H1 (cell line): Measurements from ENCODE around the gene MTERF1. TPM values are rescaled to one million over a fixed set of nuclear protein-coding genes. Genes with fewer than 3 reads are reported as not detected.

Experiments
- CTCF ChIA-PET: fragments of 300-600 bp; sonication (Branson Sonifier 250); formaldehyde crosslinking; loops from one replicate; lab custom pipeline; 2021; ENCODE audit not compliant: partially characterized antibody; lab: Charles Lee
- POLR2A ChIA-PET: fragments of 300-600 bp; sonication (Branson Sonifier 250); formaldehyde crosslinking; loops from one replicate; lab custom pipeline; 2021; ENCODE audit warnings: inconsistent platforms; ENCODE audit not compliant: partially characterized antibody; lab: Charles Lee
- DNase-seq, 2 experiments: peaks; one replicate each; pipeline versions ENCODE4 v3.0.0 to v3.0.0-alpha.2; 2010 to 2022; ENCODE audit warnings: low spot score in 2 of 2, low read depth in 1 of 2, mixed read lengths in 1 of 2
- FAIRE-seq: peaks from 2 replicates; lab custom pipeline; 2011; peaks lifted over from hg19 to GRCh38; lab: Jason Lieb, UNC
- H2AFZ ChIP-seq: 2 replicates; pipeline ENCODE4 v1.8.1; 2012; ENCODE audit warnings: low read length, inconsistent platforms
- H2AK5ac ChIP-seq: 2 replicates; pipeline ENCODE4 v1.6.1; 2013; ENCODE audit warnings: low read depth, low read length
- H2BK120ac ChIP-seq: replicated peaks from 2 replicates; pipeline ENCODE3; 2013; ENCODE audit warnings: low read depth, low read length, inconsistent platforms
- H2BK12ac ChIP-seq: 2 replicates; pipeline ENCODE4 v1.6.1; 2013; ENCODE audit warnings: low read depth, low read length
- H2BK15ac ChIP-seq: 2 replicates; pipeline ENCODE4 v1.6.1; 2013; ENCODE audit warnings: low read length
- H2BK20ac ChIP-seq: 2 replicates; pipeline ENCODE4 v1.6.1; 2013; ENCODE audit warnings: low read length
- H2BK5ac ChIP-seq: 2 replicates; pipeline ENCODE4 v1.6.1; 2013; ENCODE audit warnings: low read depth, low read length
- H3K14ac ChIP-seq: 2 replicates; pipeline ENCODE4 v1.6.1; 2013; ENCODE audit warnings: inconsistent platforms; ENCODE audit not compliant: insufficient read length
- H3K18ac ChIP-seq: 2 replicates; pipeline ENCODE4 v1.6.1; 2013; ENCODE audit warnings: low read length; ENCODE audit errors: extremely low read depth
- H3K23ac ChIP-seq: 2 replicates; pipeline ENCODE4 v1.6.1; 2013; ENCODE audit warnings: inconsistent platforms; ENCODE audit not compliant: insufficient read length
- H3K23me2 ChIP-seq: 2 replicates; pipeline ENCODE4 v1.6.1; 2013; ENCODE audit warnings: low read depth, low read length
- H3K27ac ChIP-seq: 2 replicates; pipeline ENCODE4 v1.6.1; 2011; ENCODE audit warnings: low read depth, low read length, inconsistent platforms
- H3K27me3 ChIP-seq, 4 experiments: replicated peaks in 1 of 4; 1 replicate in 1 of 4; 2 replicates in 3 of 4; pipeline versions ENCODE4 v1.6.1 to v1.8.1; 2011 to 2013; ENCODE audit warnings: low read length in 3 of 4, mild to moderate bottlenecking in 3 of 4, inconsistent platforms in 2 of 4, mixed read lengths in 2 of 4, moderate library complexity in 1 of 4; ENCODE audit not compliant: control insufficient read depth in 3 of 4, insufficient read depth in 3 of 4; ENCODE audit errors: extremely low read depth in 1 of 4
- H3K36me3 ChIP-seq, 4 experiments: 2 replicates each; pipeline versions ENCODE4 v1.6.1 to v1.8.1; 2011 to 2013; ENCODE audit warnings: mild to moderate bottlenecking in 4 of 4, low read length in 3 of 4, moderate library complexity in 2 of 4, control low read depth in 1 of 4, inconsistent platforms in 1 of 4; ENCODE audit not compliant: insufficient read depth in 4 of 4, control insufficient read depth in 2 of 4
- H3K4ac ChIP-seq: replicated peaks from 2 replicates; pipeline ENCODE3; 2013; ENCODE audit warnings: low read length, low read depth, mixed read lengths, inconsistent platforms; ENCODE audit not compliant: insufficient read length
- H3K4me1 ChIP-seq, 4 experiments: replicated peaks in 1 of 4; 1 replicate in 1 of 4; 2 replicates in 3 of 4; pipeline versions ENCODE4 v1.6.1 to v1.8.1; 2011 to 2013; ENCODE audit warnings: low read length in 3 of 4, inconsistent platforms in 2 of 4, mixed read lengths in 1 of 4; ENCODE audit not compliant: insufficient read depth in 4 of 4, control insufficient read depth in 3 of 4
- H3K4me2 ChIP-seq, 2 experiments: 2 replicates each; pipeline versions ENCODE4 v1.6.1 to v1.8.1; 2011 to 2013; ENCODE audit warnings: low read depth in 2 of 2, low read length in 2 of 2, control low read depth in 1 of 2, inconsistent platforms in 1 of 2, mild to moderate bottlenecking in 1 of 2; ENCODE audit not compliant: insufficient read depth in 1 of 2
- H3K4me3 ChIP-seq, 4 experiments: fragments of 200-600, 300-600 bp in 1 of 4; sonication (generic), shearing (Covaris generic), sonication (Bioruptor Twin) in 1 of 4; 2 replicates each; pipeline versions ENCODE4 v1.5.1 to v1.8.1; 2011 to 2016; ENCODE audit warnings: low read length in 4 of 4, low read depth in 3 of 4, control low read depth in 2 of 4, inconsistent platforms in 2 of 4, mild to moderate bottlenecking in 2 of 4, mixed read lengths in 1 of 4, moderate library complexity in 1 of 4; ENCODE audit not compliant: insufficient read depth in 2 of 4; ENCODE audit errors: extremely low read depth in 1 of 4
- H3K56ac ChIP-seq: replicated peaks from 2 replicates; pipeline ENCODE3; 2013; ENCODE audit warnings: low read depth, mild to moderate bottlenecking, mixed read lengths, low read length, inconsistent platforms; ENCODE audit not compliant: insufficient read length
- H3K79me1 ChIP-seq: 2 replicates; pipeline ENCODE4 v1.6.1; 2013; ENCODE audit warnings: low read depth, low read length, control low read depth
- H3K79me2 ChIP-seq, 2 experiments: 2 replicates each; pipeline versions ENCODE4 v1.6.1 to v1.8.1; 2012 to 2013; ENCODE audit warnings: low read length in 2 of 2, mild to moderate bottlenecking in 2 of 2, inconsistent platforms in 1 of 2; ENCODE audit not compliant: insufficient read depth in 2 of 2, control insufficient read depth in 1 of 2
- H3K9ac ChIP-seq, 4 experiments: replicated peaks in 1 of 4; 1 replicate in 1 of 4; 2 replicates in 3 of 4; pipeline versions ENCODE4 v1.6.1 to v1.8.1; 2011 to 2013; ENCODE audit warnings: low read depth in 3 of 4, low read length in 3 of 4, control low read depth in 2 of 4, mild to moderate bottlenecking in 2 of 4, moderate library complexity in 2 of 4, inconsistent platforms in 1 of 4; ENCODE audit errors: extremely low read depth in 1 of 4
- H3K9me3 ChIP-seq, 2 experiments: 2 replicates each; pipeline versions ENCODE4 v1.6.1 to v1.8.1; 2012 to 2013; ENCODE audit warnings: mild to moderate bottlenecking in 2 of 2, moderate library complexity in 2 of 2, control low read depth in 1 of 2, inconsistent platforms in 1 of 2, low read depth in 1 of 2, low read length in 1 of 2, mixed read lengths in 1 of 2; ENCODE audit not compliant: insufficient read depth in 2 of 2
- H4K20me1 ChIP-seq, 2 experiments: replicated peaks in 1 of 2; 2 replicates each; pipeline versions ENCODE3 to v1.8.1; 2011 to 2013; ENCODE audit warnings: inconsistent platforms in 2 of 2, low read length in 2 of 2, mild to moderate bottlenecking in 1 of 2; ENCODE audit not compliant: insufficient read depth in 2 of 2, control insufficient read depth in 1 of 2
- H4K5ac ChIP-seq: 2 replicates; pipeline ENCODE4 v1.6.1; 2013; ENCODE audit warnings: low read length, low read depth, mixed read lengths, inconsistent platforms; ENCODE audit not compliant: insufficient read length
- H4K8ac ChIP-seq: 2 replicates; pipeline ENCODE4 v1.8.0; 2013; ENCODE audit warnings: mild to moderate bottlenecking, moderate library complexity, low read length, inconsistent platforms; ENCODE audit not compliant: insufficient read depth; ENCODE audit errors: extremely low read depth
- H4K91ac ChIP-seq: replicated peaks from 2 replicates; pipeline ENCODE3; 2013; ENCODE audit warnings: low read length, mixed read lengths, inconsistent platforms; ENCODE audit not compliant: insufficient read length
- CREB1 ChIP-seq: IDR thresholded peaks from 2 replicates; pipeline ENCODE4 v1.6.1; 2012; ENCODE audit warnings: inconsistent platforms
- GABPA ChIP-seq: IDR thresholded peaks from 2 replicates; pipeline ENCODE4 v1.6.1; 2011; ENCODE audit warnings: mild to moderate bottlenecking, low read length, moderate library complexity, borderline replicate concordance; ENCODE audit not compliant: insufficient read depth
- POLR2AphosphoS5 ChIP-seq: IDR thresholded peaks from 2 replicates; pipeline ENCODE4 v1.6.1; 2011; ENCODE audit warnings: low read depth, low read length
- POU5F1 ChIP-seq: IDR thresholded peaks from 2 replicates; pipeline ENCODE4 v1.6.1; 2011; ENCODE audit warnings: low read depth, mild to moderate bottlenecking, low read length, moderate library complexity
- RFX5 ChIP-seq: IDR thresholded peaks from 2 replicates; pipeline ENCODE4 v1.6.1; 2011; ENCODE audit warnings: low read depth, low read length, improper control_type of control experiment, borderline replicate concordance
- SP4 ChIP-seq: IDR thresholded peaks from 2 replicates; pipeline ENCODE4 v1.6.1; 2012; ENCODE audit warnings: low read length, inconsistent platforms
- SRF ChIP-seq: IDR thresholded peaks from 2 replicates; pipeline ENCODE4 v1.6.1; 2011; ENCODE audit warnings: mild to moderate bottlenecking, low read depth, low read length, moderate library complexity
- polyA plus RNA-seq, 7 experiments: library from polyadenylated mRNA; depleted of rRNA in 3 of 7; stranded (reverse) in 5 of 7; unstranded in 2 of 7; fragments of >200 nt in 5 of 7; fragments of 200-250 nt in 2 of 7; gene quantifications; 1 replicate in 5 of 7; 2 replicates in 1 of 7; 4 replicates in 1 of 7; pipeline versions ENCODE4 v1.2.1 to v1.2.3, GENCODE V29; 2011 to 2013; ENCODE audit warnings: missing spikeins in 2 of 7, mixed read lengths in 2 of 7
- total RNA-seq: library from RNA; stranded (reverse); fragmentation: NEBNext Ultra II Directional; extraction: Animal tissue kit (Norgen Biotek cat#: 25700); gene quantifications from 2 replicates; pipeline ENCODE4 v1.2.1, GENCODE V29; 2021

MTERF1 gene
- total and polyA plus RNA-seq, 2 of the 8 experiments (the other 6 are each of a cell fraction or from before 2014, with no cell fraction given), result 4.5 to 12.6 TPM

DNA sequence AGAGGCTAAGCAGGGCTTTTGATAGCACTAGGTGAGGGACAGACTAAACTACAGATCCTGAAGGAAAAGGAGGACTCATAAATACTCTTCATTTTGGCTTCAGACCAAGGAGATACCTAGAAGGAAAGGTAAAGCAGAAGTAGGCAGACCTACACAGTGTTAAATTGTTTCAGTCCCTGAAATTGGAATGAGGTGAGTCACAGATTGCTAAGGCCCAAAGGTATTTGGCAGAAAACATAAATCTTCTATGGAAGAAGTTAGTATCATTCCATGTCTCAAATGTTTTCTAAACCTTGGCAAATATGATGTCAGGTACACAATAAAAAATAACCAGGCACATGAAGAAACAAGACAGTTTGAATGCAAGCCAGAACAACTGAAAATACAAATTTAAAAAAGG lies 30.0 kb downstream of the MTERF1 start:
- H4K91ac ChIP-seq, result no peak overlapping the region
- TF ChIP-seq POU5F1 (no peak), SP4 (no peak), GABPA (no peak), POLR2AphosphoS5 (no peak), CREB1 (no peak), RFX5 (no peak), SRF (no peak)
- TF ChIP-seq, all 59 proteins: peak for 0
- Histone ChIP-seq H3K9me3 (no peaks in the 10 kb centered on the region), H3K79me1 (no peaks in the 10 kb centered on the region), H3K23ac (no peak overlapping the region), H4K20me1 (no peaks in the 10 kb centered on the region), H2BK15ac (no peak overlapping the region), H3K14ac (no peak overlapping the region), H3K4me2 (no peak overlapping the region), H3K4ac (no peak overlapping the region), H3K4me1 (no peaks in the 10 kb centered on the region), H4K5ac (no peak overlapping the region), H3K36me3 (no peaks in the 10 kb centered on the region), H3K79me2 (no peaks in the 10 kb centered on the region), H3K4me3 (no peak overlapping the region), H3K27me3 (no peaks in the 10 kb centered on the region), H2BK5ac (no peak overlapping the region), H3K27ac (no peak overlapping the region), H2BK12ac (no peak overlapping the region), H3K9ac (no peak overlapping the region), H2AK5ac (no peak overlapping the region), H2BK20ac (no peak overlapping the region), H2AFZ (no peak overlapping the region), H4K8ac (no peak overlapping the region), H3K56ac (no peak overlapping the region), H2BK120ac (no peak overlapping the region), H3K18ac (no peak overlapping the region), H3K23me2 (no peaks in the 10 kb centered on the region)
- ChIA-PET POLR2A (no interaction called here), CTCF (no interaction called here)
- DNase-seq (no peak), FAIRE-seq (no peak)
